Gastroesophageal sphincter (tissue), 3 donors: Measurements from ENCODE around the gene FEZF2.

Experiments
- CTCF ChIP-seq, 4 experiments: fragments of 200-600 bp in 2 of 4; fragments of 450-650 bp in 2 of 4; sonication (generic) in 1 of 4; IDR thresholded peaks; one replicate each; pipeline ENCODE4 v1.5.1; 2017 to 2019; ENCODE audit warnings: antibody characterized with exemption in 4 of 4, mild to moderate bottlenecking in 2 of 4, moderate library complexity in 2 of 4
- EP300 ChIP-seq: sonication (generic); formaldehyde crosslinking; IDR thresholded peaks from one replicate; pipeline ENCODE4 v1.6.1; 2017; ENCODE audit warnings: antibody characterized with exemption, mild to moderate bottlenecking
- POLR2A ChIP-seq, 2 donors: fragments of 450-650 bp; IDR thresholded peaks; one replicate each; pipeline ENCODE4 v1.6.1; 2017; ENCODE audit warnings: antibody characterized with exemption in 2 of 2, mild to moderate bottlenecking in 2 of 2, moderate library complexity in 1 of 2
- POLR2AphosphoS5 ChIP-seq: sonication (generic); formaldehyde crosslinking; IDR thresholded peaks from one replicate; pipeline ENCODE4 v1.6.1; 2017; ENCODE audit warnings: antibody characterized with exemption

- no peak for TF ChIP-seq CTCF (IDR thresholded peaks at IDR 0.05)
- no peak for TF ChIP-seq POLR2A (IDR thresholded peaks at IDR 0.05)
- no peak for TF ChIP-seq POLR2AphosphoS5
- TF ChIP-seq EP300: no peak
Observed at GRCh38 chr3:62414786-62415185, 41.4 kb upstream of the FEZF2 start.
